GM18951 (cell line): ENCODE data around the gene CIB4.

Experiments used
- POLR2A ChIP-seq: IDR thresholded peaks from 4 replicates; pipeline ENCODE4 v1.6.1; 2011; ENCODE audit warnings: mild to moderate bottlenecking; ENCODE audit not compliant: insufficient read length, insufficient read depth; ENCODE audit errors: extremely low read depth
- in situ Hi-C: fragments of 300-500 bp; cut with MboI; formaldehyde crosslinking; loops from one replicate; pipeline ENCODE4 v1.12.0; 2022; ENCODE audit warnings: low sequenced_read_pairs, mixed read lengths, inconsistent platforms; ENCODE audit not compliant: unreplicated experiment

CIB4 gene

DNA sequence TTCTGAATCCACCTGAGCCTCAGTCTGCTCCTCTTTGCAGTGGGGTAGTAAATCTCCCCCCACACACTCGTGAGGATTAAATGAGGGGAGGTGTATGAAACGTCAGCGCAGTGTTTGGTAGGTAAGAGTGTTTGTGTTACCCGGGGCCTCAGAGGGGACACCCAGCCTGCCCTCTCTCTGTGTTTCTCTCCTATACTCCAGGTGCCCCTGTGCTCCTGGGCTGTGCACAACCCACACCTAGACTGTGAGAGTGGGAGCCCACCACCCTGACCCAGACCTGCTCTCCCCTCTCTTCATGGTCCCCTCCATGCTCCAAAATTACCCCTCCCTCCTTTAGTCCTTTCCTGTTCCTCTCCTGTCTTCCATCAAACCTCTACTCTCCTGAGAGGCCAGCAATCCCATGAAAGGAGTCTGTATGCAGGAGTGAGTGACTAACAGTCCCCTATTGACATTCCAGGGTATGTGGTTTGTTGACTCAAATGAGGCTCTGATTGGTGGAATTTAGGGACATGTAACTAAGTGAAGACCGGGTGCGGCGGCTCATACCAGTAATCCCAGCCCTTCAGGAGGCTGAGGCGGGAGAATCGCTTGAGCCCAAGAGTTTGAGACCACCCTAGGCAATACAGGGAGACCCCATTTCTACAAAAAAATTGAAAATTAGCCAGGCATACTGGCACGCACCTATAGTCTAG lies 10.4 kb downstream of the CIB4 start:
- no peak for TF ChIP-seq POLR2A
- in situ Hi-C loops, result no loop called here

GRCh38 chr2:26630235-26630634 lies 10.9 kb downstream of the CIB4 start:
- in situ Hi-C loops, result no loop called here
- no peak for TF ChIP-seq POLR2A

DNA sequence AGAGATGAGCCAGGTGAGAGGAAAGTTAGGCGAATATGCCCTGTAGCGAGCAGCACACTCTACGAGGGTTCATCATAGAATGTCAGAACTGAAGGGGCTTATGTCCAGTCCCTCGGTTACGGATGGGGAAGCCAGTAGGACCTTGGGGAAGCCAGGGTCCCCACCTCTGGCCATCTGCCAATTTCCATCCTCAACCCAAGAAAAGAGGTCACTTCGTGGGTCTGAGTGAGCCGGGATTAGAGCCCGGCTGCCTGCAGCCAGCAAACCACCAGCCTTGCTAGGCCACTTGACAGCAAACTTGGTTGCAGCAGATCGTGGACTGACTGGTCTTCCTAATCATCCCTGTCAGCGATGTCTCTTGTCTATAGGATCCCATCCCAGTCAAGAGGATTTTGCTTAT lies 11.4 kb downstream of the CIB4 start:
- TF ChIP-seq POLR2A, result no peak
- in situ Hi-C loops, result no loop called here

GRCh38 chr2:26629346-26629630 lies 11.9 kb downstream of the CIB4 start:
- in situ Hi-C loops, result no loop called here

GRCh38 chr2:26628561-26629345 lies 12.4 kb downstream of the CIB4 start:
- in situ Hi-C loops, result no loop called here
- TF ChIP-seq POLR2A, result no peak

More at GRCh38 chr2:26629346-26629630, 11.9 kb downstream of the CIB4 start:
- no peak for TF ChIP-seq POLR2A

DNA sequence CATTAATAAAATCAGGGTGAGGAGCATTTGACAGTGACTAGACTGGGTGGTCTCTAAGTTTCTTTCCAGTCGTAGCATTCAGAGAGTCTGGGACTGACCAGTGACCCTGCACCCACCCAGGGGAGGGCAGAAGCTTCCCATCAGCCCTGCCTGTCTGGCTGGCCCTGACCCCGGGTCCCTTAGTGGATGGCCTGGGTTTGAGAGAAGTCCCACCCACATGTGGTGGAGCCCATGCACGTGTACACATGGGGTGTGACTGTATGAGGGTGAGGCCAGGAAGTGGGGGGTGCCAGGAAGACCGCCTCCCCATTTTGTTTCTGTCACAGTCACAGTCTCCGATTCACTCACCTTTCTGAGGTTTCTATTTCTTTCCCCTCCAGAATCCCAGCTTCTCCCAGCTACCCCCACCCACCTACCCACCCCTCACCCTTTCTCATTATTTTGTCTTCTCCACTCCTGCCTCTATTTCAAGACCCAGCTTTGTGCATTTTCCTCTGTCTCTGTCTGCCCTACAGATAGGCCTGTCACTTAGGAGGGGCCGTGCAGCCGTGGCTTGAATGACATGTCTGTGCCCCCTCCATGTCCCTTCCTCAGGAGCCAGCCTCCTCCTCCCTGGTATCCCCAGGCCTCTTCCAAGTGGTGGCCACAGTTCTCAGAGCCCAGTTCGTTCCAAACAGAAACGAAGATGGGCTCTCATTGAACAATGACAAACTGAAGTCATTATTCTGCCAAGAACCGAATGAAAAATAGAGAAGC lies 13.6 kb downstream of the CIB4 start:
- in situ Hi-C loops, result no loop called here
- TF ChIP-seq POLR2A, result no peak

DNA sequence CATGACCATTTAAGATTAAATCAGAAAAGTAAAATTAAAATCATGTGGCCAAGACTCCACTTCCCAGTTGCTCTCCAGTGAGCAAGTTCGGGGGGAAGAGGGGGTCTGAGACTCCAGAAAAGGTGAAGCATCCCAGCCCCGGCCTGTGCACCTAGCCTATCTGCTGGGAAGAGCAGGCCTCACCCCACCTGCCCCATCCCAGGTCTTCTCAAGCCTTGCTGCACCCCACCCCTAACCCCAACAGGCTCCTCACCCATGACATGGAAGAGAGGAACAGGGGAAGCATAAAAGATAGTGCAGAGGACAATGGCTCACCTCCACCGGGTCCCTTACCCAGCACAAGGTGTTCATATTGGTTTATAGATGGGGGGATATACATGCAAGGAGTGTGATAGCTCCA lies 14.6 kb downstream of the CIB4 start:
- in situ Hi-C loops, result no loop called here
- no peak for TF ChIP-seq POLR2A

- TF ChIP-seq POLR2A, result no peak
- in situ Hi-C loops, result no loop called here
Measured at GRCh38 chr2:26623541-26624495, 17.3 kb downstream of the CIB4 start.

DNA sequence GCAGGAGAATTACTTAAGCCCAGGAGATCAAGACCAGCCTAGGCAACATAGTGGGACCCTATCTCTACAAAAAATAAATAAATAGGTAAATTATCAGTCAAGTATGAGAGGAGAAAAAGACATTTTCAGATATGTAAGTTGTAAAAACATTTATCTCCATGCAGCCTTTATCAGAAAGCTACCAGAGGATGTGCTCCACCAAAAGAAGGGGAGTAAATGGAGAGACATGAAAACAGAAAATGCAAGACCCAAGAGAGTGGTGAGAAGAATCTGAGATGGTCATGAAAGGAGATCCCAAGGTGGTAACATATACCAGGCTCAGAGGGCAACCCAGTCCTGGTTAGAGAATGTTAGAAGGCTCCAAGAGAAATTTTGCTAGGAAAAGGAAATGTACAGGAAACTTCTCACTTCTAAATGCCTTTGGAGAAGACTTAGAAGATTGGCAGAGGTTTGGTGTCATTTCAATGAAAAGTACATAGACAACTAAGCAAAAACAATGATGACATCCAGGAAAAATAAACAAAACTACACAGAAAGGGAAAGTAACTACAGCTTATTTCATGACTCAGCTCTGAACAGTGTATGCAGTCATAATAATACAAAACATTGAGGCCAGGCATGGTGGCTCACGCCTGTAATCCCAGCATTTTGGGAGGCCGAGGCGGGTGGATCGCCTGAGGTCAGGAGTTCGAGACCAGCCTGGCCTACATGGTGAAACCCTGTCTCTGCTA lies 19.5 kb downstream of the CIB4 start:
- TF ChIP-seq POLR2A, result no peak
- in situ Hi-C loops, result no loop called here

DNA sequence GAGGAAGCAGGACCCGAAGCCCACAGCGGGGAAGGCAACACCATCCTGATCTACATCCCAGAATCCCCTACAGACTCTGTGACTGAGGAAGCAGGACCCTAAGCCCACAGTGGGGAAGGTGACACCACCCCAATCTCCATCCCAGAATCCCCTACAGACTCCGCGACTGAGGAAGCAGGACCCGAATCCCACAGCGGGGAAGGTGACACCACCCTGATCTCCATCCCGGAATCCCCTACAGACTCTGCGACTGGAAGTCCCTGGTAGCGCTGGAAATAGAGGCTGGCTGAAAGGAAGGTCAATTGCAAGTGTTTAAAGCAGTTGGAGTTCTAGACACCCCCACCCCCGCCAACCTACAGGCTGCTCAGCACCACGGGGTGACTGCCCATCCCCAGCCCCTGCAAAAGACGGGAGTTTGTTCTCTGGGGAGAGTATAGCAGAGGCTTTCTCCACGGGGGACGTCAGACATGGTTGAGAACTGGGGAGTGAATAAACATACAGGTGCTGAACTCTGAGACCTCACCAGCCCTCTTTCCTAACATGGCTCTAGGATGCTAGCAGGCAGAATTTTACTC lies 21.0 kb downstream of the CIB4 start:
- TF ChIP-seq POLR2A, result no peak
- in situ Hi-C loops, result no loop called here

GRCh38 chr2:26619521-26619951 lies 21.6 kb downstream of the CIB4 start:
- in situ Hi-C loops, result no loop called here
- no peak for TF ChIP-seq POLR2A

- no peak for TF ChIP-seq POLR2A
- in situ Hi-C loops, result no loop called here
Measured at GRCh38 chr2:26619096-26619495, 22.1 kb downstream of the CIB4 start.
